NT2/D1 (cell line): ENCODE data around the gene LAMA5.

Experiments
- SUZ12 ChIP-seq: IDR thresholded peaks from 2 replicates; pipeline ENCODE4 v1.6.1; 2011; ENCODE audit not compliant: insufficient read length, insufficient read depth; ENCODE audit errors: extremely low read depth
- YY1 ChIP-seq: IDR thresholded peaks from 2 replicates; pipeline ENCODE4 v1.6.1; 2011; ENCODE audit not compliant: insufficient read length, insufficient read depth

DNA sequence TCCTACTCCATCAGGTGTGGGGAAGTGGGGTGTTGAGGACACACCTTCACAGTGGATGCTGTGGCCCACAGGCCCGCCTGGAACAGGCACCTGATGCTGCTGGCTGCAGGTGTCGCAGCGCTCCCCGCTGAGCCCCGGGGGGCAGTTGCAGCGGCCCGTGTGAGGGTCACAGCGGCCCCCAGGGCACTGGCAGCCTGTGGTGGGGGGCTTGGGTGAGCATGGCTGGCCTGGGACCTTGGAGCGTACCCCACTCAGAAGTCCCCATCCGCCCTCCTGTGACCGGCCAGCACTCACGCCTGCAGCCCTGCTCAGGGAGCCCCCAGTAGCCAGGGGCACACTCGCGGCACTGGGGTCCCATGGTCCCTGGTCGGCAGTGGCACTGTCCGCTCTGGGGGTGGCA is 45.1 kb downstream of the LAMA5 start:
- TF ChIP-seq YY1 (no peak), SUZ12 (no peak)
